HepG2 (cell line): ENCODE measurements around the gene ERP27. TPM values are rescaled to one million over a fixed set of nuclear protein-coding genes. Genes with fewer than 3 reads are reported as not detected.

ENCODE experiments used
- ATAC-seq: fragments of 200-7000 bp; cut with Tn5 transposase; 3 replicates; pipeline ENCODE4 v1.9.1; 2020; ENCODE audit warnings: mild to moderate bottlenecking, moderate library complexity
- BruUV-seq: library from RNA; stranded (reverse); fragments of 400-500 nt; replicated peaks from 2 replicates; lab custom pipeline; 2021; lab: Mats Ljungman, UMichigan
- CTCF ChIA-PET: fragments of 300-600 bp; formaldehyde crosslinking; extraction: SDS; loops from one replicate; lab custom pipeline; 2021; ENCODE audit warnings: low total read pairs, inconsistent platforms, low intra/inter-chr PET ratio; lab: Yijun Ruan, JAX
- POLR2A ChIA-PET: fragments of 350-600 bp; sonication (Branson Sonifier 250); formaldehyde crosslinking; loops from one replicate; lab custom pipeline; 2020; ENCODE audit warnings: antibody characterized with exemption, inconsistent platforms; lab: Yijun Ruan, JAX
- DNase-seq: peaks from one replicate; pipeline ENCODE4 v3.0.0-alpha.2; 2015; ENCODE audit warnings: low spot score
- FAIRE-seq: peaks from 3 replicates; lab custom pipeline; 2011; peaks lifted over from hg19 to GRCh38; lab: Jason Lieb, UNC
- H2AFZ ChIP-seq: one replicate; pipeline ENCODE4 v1.6.1; 2011; ENCODE audit warnings: low read length, inconsistent platforms
- H3K27ac ChIP-seq: fragments of 300-600 bp; 3 replicates; pipeline ENCODE4 v1.8.0; 2011; ENCODE audit warnings: mixed run types, mild to moderate bottlenecking, mixed read lengths, low read length, inconsistent platforms; ENCODE audit not compliant: insufficient read depth; ENCODE audit errors: extremely low read length
- H3K27me3 ChIP-seq, 2 experiments: fragments of 200-600 bp in 1 of 2; 2 replicates in 1 of 2; 3 replicates in 1 of 2; pipeline versions ENCODE4 v1.6.0 to v1.8.0; 2011; ENCODE audit warnings: low read length in 2 of 2, mild to moderate bottlenecking in 2 of 2, moderate library complexity in 2 of 2, inconsistent platforms in 1 of 2; ENCODE audit not compliant: insufficient read depth in 2 of 2, control insufficient read depth in 1 of 2
- H3K36me3 ChIP-seq, 2 experiments: fragments of 200-600 bp in 1 of 2; replicated peaks in 1 of 2; 2 replicates in 1 of 2; 3 replicates in 1 of 2; pipeline versions ENCODE4 v1.5.1 to v1.8.0; 2011; ENCODE audit warnings: low read length in 2 of 2, inconsistent platforms in 1 of 2; ENCODE audit not compliant: insufficient read depth in 2 of 2, control insufficient read depth in 1 of 2
- H3K4me1 ChIP-seq: 2 replicates; pipeline ENCODE4 v1.5.1; 2012; ENCODE audit warnings: low read length, inconsistent platforms; ENCODE audit not compliant: insufficient read depth
- H3K4me2 ChIP-seq: 2 replicates; pipeline ENCODE4 v1.6.0; 2011; ENCODE audit warnings: low read depth, low read length, inconsistent platforms
- H3K4me3 ChIP-seq, 3 experiments: fragments of 200-600 bp in 1 of 3; sonication (generic), shearing (Covaris generic) in 1 of 3; replicated peaks in 1 of 3; 2 replicates each; pipeline ENCODE4 v1.5.1; 2011 to 2016; ENCODE audit warnings: low read length in 3 of 3, inconsistent platforms in 2 of 3, low read depth in 2 of 3, mild to moderate bottlenecking in 2 of 3, control low read depth in 1 of 3, mixed read lengths in 1 of 3; ENCODE audit not compliant: insufficient read depth in 1 of 3
- H3K79me2 ChIP-seq: one replicate; pipeline ENCODE4 v1.6.1; 2011; ENCODE audit warnings: low read length, inconsistent platforms; ENCODE audit not compliant: insufficient read depth
- H3K9ac ChIP-seq: 2 replicates; pipeline ENCODE4 v1.6.0; 2011; ENCODE audit warnings: mild to moderate bottlenecking, low read depth, low read length, inconsistent platforms; ENCODE audit not compliant: insufficient read depth
- H3K9me3 ChIP-seq: 2 replicates; pipeline ENCODE4 v1.5.1; 2012; ENCODE audit warnings: mild to moderate bottlenecking, low read length
- H4K20me1 ChIP-seq: 2 replicates; pipeline ENCODE4 v1.6.0; 2011; ENCODE audit warnings: inconsistent platforms, mild to moderate bottlenecking, low read length, moderate library complexity; ENCODE audit not compliant: insufficient read depth
- CBX5 ChIP-seq: sonication (generic); formaldehyde crosslinking; IDR thresholded peaks from 2 replicates; pipeline ENCODE4 v1.4.0; 2020; ENCODE audit warnings: missing genetic modification reagents, borderline replicate concordance
- CTCF ChIP-seq: sonication (generic); formaldehyde crosslinking; IDR thresholded peaks from 2 replicates; pipeline ENCODE4 v1.5.0; 2020; ENCODE audit warnings: mild to moderate bottlenecking, missing genetic modification reagents, moderate library complexity
- EED ChIP-seq: sonication (generic); formaldehyde crosslinking; IDR thresholded peaks from 2 replicates; pipeline ENCODE4 v1.5.0; 2020; ENCODE audit warnings: mild to moderate bottlenecking, missing genetic modification reagents
- KLF12 ChIP-seq: sonication (generic); formaldehyde crosslinking; IDR thresholded peaks from 2 replicates; pipeline ENCODE4 v1.4.0; 2020; ENCODE audit warnings: missing genetic modification reagents, borderline replicate concordance
- KLF6 ChIP-seq: IDR thresholded peaks from 2 replicates; pipeline ENCODE4 v1.8.0; 2016; ENCODE audit warnings: missing biosample characterization, missing genetic modification reagents
- NFKBIZ ChIP-seq: IDR thresholded peaks from 2 replicates; pipeline ENCODE4 v1.6.1; 2018; ENCODE audit warnings: missing genetic modification reagents, missing compliant biosample characterization
- RAD51 ChIP-seq: fragments of 450-650 bp; IDR thresholded peaks from 2 replicates; pipeline ENCODE4 v1.6.1; 2016; ENCODE audit warnings: borderline replicate concordance
- RARA ChIP-seq: IDR thresholded peaks from 2 replicates; pipeline ENCODE4 v1.6.1; 2016; ENCODE audit warnings: missing genetic modification reagents, missing compliant biosample characterization
- TBP ChIP-seq: sonication (generic); formaldehyde crosslinking; IDR thresholded peaks from 2 replicates; pipeline ENCODE4 v1.5.0; 2020; ENCODE audit warnings: missing genetic modification reagents
- TCF7 ChIP-seq: sonication (generic); IDR thresholded peaks from 2 replicates; pipeline ENCODE4 v1.6.1; 2016; ENCODE audit warnings: antibody characterized with exemption, low read depth
- ZBTB44 ChIP-seq: sonication (generic); formaldehyde crosslinking; IDR thresholded peaks from 2 replicates; pipeline ENCODE4 v1.4.0; 2020; ENCODE audit warnings: missing genetic modification reagents
- ZNF136 ChIP-seq: sonication (generic); formaldehyde crosslinking; IDR thresholded peaks from 2 replicates; pipeline ENCODE4 v1.8.1; 2022; ENCODE audit warnings: low read depth, mild to moderate bottlenecking, moderate library complexity, missing genetic modification reagents
- ZNF333 ChIP-seq: sonication (generic); formaldehyde crosslinking; IDR thresholded peaks from 2 replicates; pipeline ENCODE4 v1.4.0; 2020; ENCODE audit warnings: mild to moderate bottlenecking, missing genetic modification reagents, borderline replicate concordance
- ZNF570 ChIP-seq: sonication (generic); formaldehyde crosslinking; IDR thresholded peaks from 2 replicates; pipeline ENCODE4 v1.4.0; 2020; ENCODE audit warnings: mild to moderate bottlenecking, missing genetic modification reagents, borderline replicate concordance
- ZNF615 ChIP-seq: sonication (generic); formaldehyde crosslinking; IDR thresholded peaks from 2 replicates; pipeline ENCODE4 v1.5.0; 2020; ENCODE audit warnings: mild to moderate bottlenecking, missing genetic modification reagents, borderline replicate concordance
- ZSCAN31 ChIP-seq: sonication (generic); formaldehyde crosslinking; IDR thresholded peaks from 2 replicates; pipeline ENCODE4 v1.5.0; 2020; ENCODE audit warnings: low read depth, mild to moderate bottlenecking, missing genetic modification reagents
- WGBS: methylation state at CpG from one replicate; pipeline ENCODE4 v1.1.6; 2017; ENCODE audit warnings: low lambda C conversion rate; 5-methylcytosine and 5-hydroxymethylcytosine counted together
- in situ Hi-C: cut with HindIII; loops from 2 replicates; pipeline ENCODE4 v1.10.0; 2017; ENCODE audit warnings: low pct_unique_long_range_greater_than_20kb; ENCODE audit not compliant: extremely low pct_ligation_motif_present
- intact Hi-C: fragments of 100-400 bp; cut with micrococcal nuclease; formaldehyde crosslinking; loops from one replicate; pipeline ENCODE4 v1.10.0; 2022; ENCODE audit not compliant: unreplicated experiment
- polyA plus RNA-seq, 8 experiments: library from polyadenylated mRNA; depleted of rRNA in 3 of 8; stranded (reverse) in 7 of 8; unstranded in 1 of 8; fragments of >200 nt; fragmentation: Illumina TruSeq in 4 of 8; extraction: Trizol in 4 of 8; gene quantifications; 2 replicates each; pipeline versions ENCODE4 v1.2.1 to v1.2.3, GENCODE V29; 2011 to 2016; ENCODE audit warnings: low read depth in 4 of 8, missing spikeins in 1 of 8, mixed read lengths in 1 of 8; ENCODE audit not compliant: insufficient read depth in 1 of 8
- total RNA-seq, 5 experiments: library from RNA; depleted of rRNA; stranded (reverse); fragments of >200 nt; fragmentation: Illumina TruSeq; extraction: Trizol; gene quantifications; 2 replicates each; pipeline ENCODE4 v1.2.3, GENCODE V29; 2016; ENCODE audit warnings: low read depth in 1 of 5
- TF ChIP-seq, protein P1 (sequence below): conservative IDR thresholded peaks from 2 replicates; pipeline ENCODE4 v1.6.1; 2018; ENCODE audit warnings: missing genetic modification reagents
- TF ChIP-seq, protein P2 (sequence below): sonication (generic); formaldehyde crosslinking; IDR thresholded peaks from 2 replicates; pipeline ENCODE4 v1.5.0; 2020; ENCODE audit warnings: missing genetic modification reagents

ERP27 gene
- total and polyA plus RNA-seq, 2 of the 13 experiments (the other 11 are each of a cell fraction or from before 2014, with no cell fraction given) = 1.8 to 6.6 TPM

DNA sequence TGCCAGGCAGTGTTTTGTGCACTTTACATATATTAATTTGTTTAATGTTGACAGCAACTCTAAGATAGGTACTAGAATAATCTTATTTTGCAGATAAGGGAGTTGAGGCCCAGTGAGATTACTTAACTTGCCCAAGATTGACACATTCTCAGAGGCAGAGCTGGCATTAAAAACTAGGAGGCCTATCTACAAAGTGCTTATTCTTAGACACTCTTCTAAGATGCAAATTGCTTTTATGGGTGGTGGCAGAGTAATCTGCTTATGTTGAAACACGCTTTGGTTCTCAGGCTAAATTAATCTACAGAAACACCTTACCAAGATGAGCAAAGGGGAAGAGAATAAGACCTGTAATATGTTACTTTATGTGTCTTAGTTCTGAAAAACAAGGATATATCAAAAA is 59.8 kb downstream of the ERP27 start:
- intact Hi-C loops (no loop called here), in situ Hi-C loops (no loop called here)
- whole genome bisulfite sequencing = 5% methylated on average over 1 of the region's 1 CpG
- Histone ChIP-seq H3K36me3 (no peaks in the 10 kb centered on the region), H3K9me3 (no peaks in the 10 kb centered on the region), H3K27ac (no peak overlapping the region), H3K4me3 (no peak overlapping the region), H2AFZ (no peak overlapping the region), H3K9ac (no peak overlapping the region), H3K4me2 (no peak overlapping the region), H3K4me1 (no peaks in the 10 kb centered on the region), H4K20me1 (no peaks in the 10 kb centered on the region), H3K27me3 (no peaks in the 10 kb centered on the region), H3K79me2 (no peaks in the 10 kb centered on the region)
- CTCF ChIA-PET = no interaction called here
- DNase-seq = no peak
- BruUV-seq = no TSS peak
- TF ChIP-seq ZNF570 (CRISPR knock-in tag) (no peak), TBP (CRISPR knock-in tag) (no peak), RAD51 (no peak), CTCF (no peak), ZSCAN31 (CRISPR knock-in tag) (no peak), ZBTB44 (no peak), RARA (CRISPR knock-in tag) (no peak), EED (CRISPR knock-in tag) (no peak), CBX5 (CRISPR knock-in tag) (no peak), ZNF615 (no peak), KLF6 (CRISPR knock-in tag) (no peak), NFKBIZ (no peak), ZNF333 (CRISPR knock-in tag) (no peak), ZNF136 (CRISPR knock-in tag) (no peak), KLF12 (CRISPR knock-in tag) (no peak), TCF7 (no peak)
- TF ChIP-seq, protein P1, sequence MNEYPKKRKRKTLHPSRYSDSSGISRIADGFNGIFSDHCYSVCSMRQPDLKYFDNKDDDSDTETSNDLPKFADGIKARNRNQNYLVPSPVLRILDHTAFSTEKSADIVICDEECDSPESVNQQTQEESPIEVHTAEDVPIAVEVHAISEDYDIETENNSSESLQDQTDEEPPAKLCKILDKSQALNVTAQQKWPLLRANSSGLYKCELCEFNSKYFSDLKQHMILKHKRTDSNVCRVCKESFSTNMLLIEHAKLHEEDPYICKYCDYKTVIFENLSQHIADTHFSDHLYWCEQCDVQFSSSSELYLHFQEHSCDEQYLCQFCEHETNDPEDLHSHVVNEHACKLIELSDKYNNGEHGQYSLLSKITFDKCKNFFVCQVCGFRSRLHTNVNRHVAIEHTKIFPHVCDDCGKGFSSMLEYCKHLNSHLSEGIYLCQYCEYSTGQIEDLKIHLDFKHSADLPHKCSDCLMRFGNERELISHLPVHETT (CRISPR knock-in tag) = no peak
- TF ChIP-seq, protein P2, sequence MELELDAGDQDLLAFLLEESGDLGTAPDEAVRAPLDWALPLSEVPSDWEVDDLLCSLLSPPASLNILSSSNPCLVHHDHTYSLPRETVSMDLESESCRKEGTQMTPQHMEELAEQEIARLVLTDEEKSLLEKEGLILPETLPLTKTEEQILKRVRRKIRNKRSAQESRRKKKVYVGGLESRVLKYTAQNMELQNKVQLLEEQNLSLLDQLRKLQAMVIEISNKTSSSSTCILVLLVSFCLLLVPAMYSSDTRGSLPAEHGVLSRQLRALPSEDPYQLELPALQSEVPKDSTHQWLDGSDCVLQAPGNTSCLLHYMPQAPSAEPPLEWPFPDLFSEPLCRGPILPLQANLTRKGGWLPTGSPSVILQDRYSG (CRISPR knock-in tag) = no peak
- no peak for ATAC-seq
- no peak for FAIRE-seq
- POLR2A ChIA-PET = no interaction called here
